GM18907 (cell line): ENCODE results near the gene P4HB.

Experiments
- ATAC-seq: cut with Tn5 transposase; IDR thresholded peaks from one replicate; pipeline ENCODE4 v1.9.1; 2021; ENCODE audit warnings: mild to moderate bottlenecking, moderate library complexity; ENCODE audit not compliant: unreplicated experiment

The P4HB gene

DNA sequence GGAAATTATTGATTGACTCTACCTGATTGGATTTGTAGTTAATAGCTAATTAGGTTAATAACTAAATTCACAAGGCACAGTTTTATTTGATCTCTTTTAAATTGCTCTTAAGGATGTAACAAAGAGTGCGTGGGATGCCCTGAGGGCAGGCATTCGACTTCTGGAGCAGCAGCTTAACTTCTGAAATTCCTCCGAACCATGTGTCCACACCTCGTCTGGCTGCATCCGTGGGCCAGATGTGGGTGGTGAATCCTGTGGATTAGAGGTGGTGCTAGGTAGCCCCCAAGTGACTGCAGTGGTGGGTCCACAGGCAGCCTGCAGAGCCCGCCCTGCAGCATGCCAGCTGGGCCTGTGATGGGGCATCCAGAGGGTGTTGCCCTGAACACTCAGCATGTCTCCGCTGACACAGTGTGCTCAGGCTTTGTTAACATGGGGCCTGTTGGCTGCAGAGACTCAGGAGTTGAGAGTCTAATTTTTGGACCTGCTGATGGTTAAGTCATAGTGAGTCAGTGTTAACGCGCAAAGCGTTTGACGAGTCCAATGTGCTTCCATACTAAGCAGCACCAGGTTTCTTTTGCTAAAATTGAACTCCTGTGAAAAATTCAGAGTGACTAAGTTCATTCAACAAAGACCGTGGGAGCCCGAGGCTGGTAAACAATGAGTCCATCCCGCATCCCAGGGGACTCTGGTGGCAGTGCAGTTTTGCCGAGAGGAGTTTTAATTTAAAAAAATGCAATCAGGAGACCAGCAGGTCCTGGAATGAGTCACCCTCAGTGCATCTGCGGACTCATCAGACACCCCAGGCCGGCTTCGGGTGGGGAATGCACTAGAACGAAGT is 37.9 kb upstream of the P4HB start:
- no peak for ATAC-seq

DNA sequence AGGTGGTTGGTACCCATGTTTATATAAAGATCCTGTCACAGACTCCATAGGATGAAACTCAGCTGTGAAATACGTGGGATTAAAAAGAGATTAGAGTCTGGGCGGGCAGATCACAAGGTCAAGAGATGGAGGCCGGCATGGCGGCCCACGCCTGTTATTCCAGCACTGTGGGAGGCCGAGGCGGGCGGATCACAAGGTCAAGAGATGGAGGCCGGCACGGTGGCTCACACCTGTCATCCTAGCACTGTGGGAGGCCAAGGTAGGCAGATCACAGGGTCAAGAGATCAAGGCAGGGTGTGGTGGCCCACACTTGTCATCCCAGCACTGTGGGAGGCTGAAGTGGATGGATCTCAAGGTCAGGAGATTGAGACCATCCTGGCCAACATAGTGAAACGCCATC is 35.1 kb upstream of the P4HB start:
- no peak for ATAC-seq

DNA sequence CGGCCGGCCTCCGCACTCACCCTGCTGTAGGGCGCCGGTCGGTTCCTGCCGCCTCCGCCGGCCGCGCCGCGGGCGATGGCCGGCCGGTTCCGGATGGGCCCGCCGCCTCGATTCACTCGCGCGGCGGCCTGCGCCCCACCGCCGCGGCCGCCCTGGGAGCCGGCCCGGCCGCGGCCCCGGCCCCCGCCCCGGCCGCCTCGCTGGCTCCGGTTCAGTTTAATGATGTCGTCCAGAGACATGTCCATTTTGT is 30.9 kb upstream of the P4HB start:
- ATAC-seq: no peak

DNA sequence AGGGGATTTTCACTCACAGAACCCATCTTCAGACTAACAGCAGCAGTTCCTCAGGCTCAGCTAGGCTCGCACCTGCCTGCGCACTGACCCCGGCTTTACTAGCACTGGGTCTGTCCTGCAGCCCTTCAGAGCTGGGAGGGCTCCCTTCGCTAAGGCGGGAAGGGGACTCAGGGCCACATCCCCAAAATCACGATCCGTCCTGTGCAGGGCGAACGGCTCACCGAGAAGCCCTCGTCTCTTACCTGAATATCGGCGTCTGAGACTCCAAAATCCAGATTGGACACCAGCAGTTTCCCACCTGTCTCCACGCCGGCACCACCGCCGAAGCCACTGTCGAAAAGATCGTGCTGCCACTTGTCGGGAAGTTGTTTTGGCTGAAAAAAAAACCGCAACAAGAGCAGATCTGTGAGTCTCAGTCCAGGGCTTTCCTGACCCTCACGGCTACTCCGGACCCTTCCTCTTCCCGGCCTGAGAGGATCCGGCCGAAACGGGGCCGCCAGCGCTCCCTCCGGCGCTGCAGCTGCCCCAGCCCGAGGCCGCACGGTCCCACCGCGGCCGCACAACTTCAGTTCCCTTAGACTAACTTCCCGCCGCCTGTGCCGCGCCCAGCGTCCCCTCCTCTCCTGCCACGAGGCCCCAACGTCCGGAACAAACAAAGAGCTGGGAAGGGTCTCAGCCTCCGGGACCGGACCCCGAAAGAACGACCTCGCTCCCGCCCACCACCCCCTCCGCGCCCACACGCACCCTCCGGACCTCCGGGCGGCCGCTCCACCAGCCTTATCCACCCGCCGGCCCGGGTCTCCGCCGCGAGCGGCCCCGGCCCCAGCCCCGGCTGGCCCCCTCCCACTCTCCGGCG is 30.3 kb upstream of the P4HB start:
- ATAC-seq: peak; percentile 27

DNA sequence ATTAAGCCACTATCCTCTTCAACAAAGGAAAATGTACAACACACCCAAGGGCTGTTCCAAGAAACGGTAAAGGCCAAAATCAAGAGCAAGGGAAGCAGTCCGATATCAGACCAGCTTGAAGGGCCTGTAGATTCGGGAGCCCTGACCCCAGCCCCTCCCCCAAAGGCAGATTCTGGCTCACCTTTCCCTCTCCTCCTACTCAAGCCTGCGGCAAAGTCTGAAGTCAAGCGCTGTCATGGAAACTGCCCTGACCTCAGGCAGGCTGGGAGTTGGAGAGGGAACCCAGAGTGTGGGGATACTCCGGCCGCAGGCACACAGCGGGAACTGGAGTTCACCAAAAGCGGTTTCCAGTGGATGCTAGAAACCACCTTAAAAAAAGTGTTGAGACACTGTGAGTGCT is 29.3 kb upstream of the P4HB start:
- ATAC-seq: no peak

DNA sequence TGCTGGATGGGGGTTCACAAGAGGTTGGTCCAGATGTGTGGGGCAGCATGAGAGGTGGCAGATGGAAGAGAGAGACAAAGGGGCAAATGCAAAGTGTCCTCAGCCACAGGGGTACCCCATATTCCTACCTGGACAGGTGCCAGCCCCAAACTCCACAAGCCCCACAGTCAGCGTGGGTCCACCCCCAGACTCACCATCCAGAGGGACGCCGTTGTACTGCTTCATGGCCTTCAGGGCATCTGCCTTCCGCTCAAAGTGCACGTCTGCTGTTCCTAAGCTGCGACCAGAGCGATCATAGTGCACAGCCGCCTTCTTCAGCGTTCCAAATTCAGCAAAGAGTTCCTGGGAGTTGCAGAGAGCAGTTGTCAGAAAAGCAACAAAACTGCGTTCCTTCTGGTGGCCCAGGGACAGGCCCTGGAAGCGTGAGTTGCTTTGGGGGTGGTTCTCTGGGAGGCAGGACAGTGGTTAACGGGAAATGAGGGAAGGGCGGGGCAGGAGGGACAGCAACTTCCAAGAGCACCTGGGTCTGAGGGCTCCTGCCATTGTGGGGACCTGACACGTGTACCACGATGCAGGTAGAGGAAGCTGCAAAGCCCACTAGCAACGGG is 28.8 kb upstream of the P4HB start:
- ATAC-seq: no peak

DNA sequence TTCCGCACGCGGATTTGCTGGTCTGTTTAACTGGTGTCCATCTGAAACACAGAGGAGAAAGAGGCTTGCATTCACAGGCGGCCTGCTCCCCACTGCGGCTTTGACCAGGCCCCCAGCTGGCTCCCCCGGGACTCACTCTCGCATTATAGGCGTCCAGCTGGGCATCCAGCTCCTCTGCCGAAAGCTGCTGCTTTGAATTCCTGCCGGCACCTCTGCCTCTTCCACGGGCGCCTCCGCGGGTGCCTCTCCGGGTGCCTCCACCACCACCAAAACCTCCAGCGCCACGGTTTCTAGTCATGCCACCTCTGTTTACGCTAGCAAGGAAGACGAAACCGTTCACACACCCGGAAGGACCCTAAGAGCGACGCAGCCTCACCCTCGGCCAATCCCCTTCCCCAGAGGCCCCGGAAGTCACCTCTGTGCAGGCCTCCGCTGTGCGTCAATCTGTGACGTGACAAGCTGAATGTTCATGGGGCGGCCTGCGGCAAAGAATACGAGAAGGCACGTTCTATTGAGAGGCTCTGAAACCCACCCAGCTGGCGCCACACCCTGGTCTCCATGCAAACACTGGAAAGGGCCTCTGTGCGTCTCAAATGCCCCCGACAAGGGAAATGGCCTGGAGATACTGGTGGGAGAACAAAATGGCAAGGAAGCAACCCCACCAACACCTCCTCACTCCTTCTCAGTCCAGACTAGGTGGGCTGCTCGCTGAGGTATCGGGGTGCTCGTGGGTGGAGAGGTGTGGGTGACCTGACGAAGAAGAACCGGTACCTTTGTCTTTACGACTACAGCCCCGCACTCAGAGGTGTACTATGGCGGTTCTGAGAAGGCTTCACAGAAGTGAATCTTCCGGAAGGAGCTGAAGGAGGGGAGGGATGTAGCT is 28.0 kb upstream of the P4HB start:
- no peak for ATAC-seq

DNA sequence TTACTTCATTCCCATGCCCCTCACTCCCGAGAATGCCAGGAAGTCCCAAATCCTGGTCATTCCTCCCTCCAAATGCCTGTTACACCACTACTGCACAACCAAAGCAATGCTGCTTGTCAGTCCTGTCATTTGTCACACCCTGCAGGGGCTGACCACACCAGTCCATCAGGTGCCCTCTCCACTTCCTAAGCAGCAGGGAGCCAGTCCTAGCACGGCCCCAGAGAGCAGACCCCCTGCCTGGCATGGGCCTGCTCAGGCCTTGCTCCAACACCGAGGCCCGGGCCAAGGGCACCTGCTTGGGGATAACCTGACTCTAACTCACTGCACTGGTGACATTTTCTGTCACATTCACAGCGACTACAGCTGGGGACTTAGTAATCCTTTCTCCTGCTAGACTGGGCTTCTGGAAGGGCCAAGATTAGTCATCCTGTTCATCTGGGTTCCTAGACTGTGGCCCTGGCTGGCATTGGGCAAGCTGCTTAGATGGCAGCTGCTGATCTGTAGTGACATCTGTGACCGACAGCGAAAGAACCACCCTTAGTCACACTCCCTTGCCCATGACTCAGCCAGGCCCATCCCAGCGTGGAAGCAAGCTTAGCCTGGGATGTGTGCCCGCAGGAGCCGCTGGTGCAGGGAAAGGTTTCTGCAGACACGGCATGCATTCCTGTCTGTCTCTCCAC is 25.7 kb upstream of the P4HB start:
- ATAC-seq: no peak

DNA sequence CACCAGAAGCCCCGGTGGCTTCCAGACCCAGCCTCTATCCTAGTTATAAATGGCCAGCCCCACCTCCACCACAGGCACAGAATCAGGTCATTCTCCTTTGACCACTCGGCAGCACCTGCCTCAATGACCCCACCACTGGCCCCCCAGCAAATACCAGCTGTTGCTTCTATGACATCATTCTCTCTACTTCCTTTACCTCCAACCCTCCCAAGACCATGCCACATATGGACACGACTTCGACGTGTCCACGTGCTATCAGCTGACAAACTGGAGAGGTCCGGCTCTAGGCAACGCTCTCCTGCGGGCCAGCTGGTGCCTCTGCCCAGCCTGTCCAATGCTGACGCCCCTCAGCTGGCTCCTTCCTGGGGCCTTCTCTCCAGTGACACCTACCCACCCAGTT is 25.1 kb upstream of the P4HB start:
- ATAC-seq: no peak

DNA sequence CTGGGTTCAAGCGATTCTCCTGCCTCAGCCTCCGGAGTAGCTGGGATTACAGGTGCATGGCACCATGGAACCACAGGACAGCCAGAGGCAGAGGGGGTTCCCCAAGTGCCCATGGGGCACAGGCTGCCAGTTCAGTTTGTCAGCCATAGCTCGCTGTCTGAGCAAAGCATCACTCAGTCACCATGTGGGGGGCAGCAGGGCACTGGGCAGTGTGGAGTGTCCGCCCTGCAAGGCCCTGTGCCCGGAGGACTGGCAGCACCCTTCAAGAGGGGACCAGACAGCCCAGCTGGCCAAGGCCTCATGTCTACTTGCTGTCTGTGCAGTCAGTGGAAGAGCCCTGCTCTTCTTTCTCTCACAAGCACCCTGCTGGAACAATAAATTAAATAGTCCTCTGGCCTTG is 24.6 kb upstream of the P4HB start:
- ATAC-seq: no peak

DNA sequence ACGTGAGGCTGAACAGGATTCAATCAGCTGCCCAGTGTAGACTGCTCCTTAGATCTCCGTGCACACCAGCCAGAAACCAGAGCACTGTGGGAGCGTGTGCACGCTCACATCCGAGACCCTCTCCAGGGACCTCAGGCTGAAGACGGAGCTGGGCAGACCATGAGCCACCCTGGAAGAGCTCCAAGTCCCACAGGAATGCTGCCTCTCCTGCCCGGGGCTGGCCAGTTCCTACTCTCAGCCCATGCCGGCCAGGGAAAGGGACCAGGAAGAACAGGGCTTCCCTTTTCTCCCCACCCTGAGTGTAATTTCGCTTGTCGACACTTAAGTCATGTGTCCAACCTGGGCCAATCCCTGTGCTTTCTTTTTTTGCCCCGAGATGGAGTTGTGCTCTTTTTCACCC is 24.2 kb upstream of the P4HB start:
- no peak for ATAC-seq

DNA sequence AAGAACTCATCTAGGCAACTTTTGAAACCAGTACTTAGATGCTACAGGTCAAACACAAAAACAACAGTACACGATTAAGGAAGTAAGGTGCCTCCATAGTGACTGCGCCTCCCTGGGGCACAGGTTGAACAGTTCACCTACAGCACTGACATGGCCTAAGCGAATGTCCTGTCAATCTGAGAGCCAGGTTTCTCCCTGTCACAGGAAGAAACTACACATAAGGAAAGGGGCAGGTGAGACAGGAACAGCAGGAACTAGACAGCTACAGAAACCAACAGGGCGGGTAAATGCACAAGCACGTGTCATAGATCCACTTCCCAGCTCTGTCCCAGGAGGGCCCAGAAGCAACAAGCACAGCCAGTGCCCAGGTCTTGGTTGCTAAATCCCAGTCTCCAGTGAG is 18.8 kb upstream of the P4HB start:
- ATAC-seq: no peak

DNA sequence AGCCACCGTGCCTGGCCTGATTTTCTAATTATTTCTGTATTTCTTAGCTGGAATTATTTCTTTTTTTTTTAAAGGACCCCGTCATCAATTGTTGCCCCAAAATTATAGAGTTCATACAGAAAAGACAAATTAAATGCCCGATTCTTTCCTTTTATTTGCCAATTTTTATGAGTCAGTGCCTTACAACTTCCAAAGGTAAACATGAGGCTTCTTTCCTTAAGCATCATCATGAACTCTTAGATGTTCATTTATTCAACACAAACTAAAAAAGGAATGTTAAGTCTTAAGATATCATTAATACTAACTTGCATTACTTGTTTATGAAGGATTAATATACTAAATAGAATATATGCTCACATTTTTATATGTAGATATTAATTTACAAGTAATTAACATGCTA is 18.0 kb upstream of the P4HB start:
- no peak for ATAC-seq

DNA sequence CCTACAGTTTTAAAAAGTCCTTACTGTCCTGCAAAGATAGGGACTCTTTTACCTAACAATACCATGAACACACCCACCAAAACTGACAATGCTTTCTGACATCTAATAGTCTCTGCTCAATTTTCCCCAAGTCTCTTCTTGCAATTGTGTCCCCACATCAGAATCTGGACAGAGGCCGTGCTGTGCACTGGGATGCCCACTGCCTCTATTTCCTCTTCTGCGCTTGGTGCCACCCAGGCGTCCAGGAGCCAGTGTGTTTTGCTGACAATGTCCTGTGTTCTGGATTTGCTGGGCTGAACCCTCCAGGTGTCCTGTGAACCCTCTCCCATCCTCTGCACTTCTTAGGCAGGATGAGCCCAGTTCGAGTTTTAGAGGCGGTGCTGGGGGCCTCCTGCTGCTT is 17.2 kb upstream of the P4HB start:
- ATAC-seq: no peak

DNA sequence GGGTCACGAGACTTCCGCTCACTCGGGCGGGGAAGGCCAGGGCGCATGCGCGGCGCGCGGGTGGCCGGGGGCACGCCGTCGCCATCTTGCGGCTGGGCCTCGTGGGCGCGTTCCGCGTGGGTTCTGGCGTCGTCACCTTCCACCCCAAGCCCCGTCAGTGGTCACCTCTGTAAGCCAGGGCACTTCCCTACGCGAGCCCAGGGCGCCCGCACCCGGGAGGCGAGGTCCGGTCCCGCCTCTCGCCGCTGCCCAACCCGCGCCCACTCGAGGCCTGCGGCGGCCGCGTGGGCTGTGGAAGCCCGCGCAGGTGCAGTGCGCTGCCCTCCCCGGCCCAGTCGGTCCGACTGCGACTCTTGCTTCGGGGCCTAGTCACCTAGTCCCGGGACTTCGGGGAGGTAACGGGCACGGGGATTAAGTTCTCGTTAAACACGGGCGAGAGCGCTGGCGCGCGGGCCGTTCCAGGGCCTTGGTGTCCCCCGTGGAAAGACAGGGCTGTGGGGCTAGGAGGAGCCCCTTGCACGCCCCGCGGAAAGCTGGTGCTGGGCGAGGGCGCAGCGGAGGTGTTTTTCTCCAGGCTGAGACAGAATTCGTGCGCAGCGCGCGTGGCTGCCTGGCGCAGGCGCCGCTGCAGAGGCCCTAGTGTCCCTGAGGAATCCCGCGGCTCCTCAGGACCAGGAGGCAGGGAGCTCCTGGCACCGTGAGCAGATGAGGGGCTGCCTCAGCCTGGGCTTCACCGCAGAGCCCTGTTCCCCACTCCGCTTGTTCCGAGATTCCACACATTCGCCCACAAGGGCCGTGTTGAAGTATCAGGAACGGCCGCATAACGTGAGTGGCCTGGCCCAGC is 11.3 kb upstream of the P4HB start:
- peak; percentile 50 for ATAC-seq

DNA sequence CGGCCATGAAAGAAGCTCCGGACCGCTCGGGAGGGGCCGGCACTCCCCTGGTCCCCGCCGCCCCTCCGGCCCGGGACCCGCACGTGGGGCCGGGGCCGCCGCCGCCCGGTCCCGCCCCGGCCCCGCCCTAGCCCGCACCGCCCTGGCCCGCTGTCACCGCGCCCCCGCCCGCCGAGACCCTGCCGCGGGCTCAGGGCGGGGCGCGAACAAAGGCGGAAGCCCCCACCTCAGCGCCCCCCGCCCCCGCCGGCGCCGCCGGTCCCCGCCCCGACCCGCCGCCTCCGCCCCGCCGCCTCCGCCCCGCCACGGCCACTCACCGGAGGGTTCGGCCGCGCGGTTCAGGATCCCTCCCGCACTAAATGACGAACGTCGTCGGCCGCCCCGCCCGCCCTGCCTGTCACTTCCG is 10.6 kb upstream of the P4HB start, which contains the start of gene ARHGDIA:
ARHGDIA (minus strand) TSS at position 357 of the 406 bp plus-strand sequence. CDS start 1,407 bp downstream, outside the sequence.
- peak; percentile 14 for ATAC-seq

DNA sequence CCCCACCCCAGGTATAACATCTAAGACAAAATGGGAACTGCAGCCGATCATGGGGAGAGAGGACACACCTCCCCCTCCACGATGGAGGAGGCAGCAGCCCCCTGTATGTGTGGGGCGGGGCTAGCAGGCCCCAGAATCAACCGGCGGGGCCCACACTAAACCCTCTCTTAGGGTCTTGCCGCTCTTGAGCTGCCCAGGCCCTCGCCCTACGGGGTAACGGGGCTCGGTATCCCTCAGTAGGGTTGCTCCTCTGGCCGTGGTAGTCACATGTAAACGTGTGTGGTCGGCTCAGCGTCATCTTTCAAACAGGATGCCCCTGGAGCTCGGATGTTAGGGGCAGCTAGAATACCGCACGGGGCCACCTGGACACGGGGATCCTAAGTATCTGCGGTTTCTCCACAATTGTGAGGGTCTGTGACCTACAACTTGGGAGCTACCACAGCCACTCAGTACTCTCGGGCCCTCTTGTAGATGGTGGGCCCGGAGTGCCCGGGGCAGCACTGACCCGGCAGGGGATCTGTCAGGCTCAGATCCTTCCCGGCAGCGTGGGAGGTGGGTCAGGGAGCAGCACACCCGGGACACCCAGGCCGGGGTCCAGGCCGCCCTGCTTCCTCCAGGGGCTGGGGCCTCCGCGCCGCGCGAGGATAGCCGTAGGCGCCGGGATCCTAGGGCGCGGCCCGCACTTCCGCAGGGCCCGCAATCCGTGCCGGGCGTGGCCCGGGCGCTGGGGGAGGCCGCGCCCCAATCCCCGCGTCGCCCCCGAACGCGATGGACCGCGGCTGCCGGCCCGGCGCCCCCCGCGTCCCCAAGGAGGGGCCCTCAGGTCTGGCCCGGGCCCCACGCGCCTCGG is 10.0 kb upstream of the P4HB start:
- no peak for ATAC-seq
